Endometrium (tissue), 2 donors: Measurements from ENCODE around the gene CYP19A1.
A peak's percentile ranks its signal among the peaks of the same experiment; 100 is the strongest.

Experiments used
- FAIRE-seq: peaks from 2 replicates; lab custom pipeline; 2012; peaks lifted over from hg19 to GRCh38; lab: Jason Lieb, UNC
- donor health status: control.
- donor health status: control.

The CYP19A1 gene

DNA sequence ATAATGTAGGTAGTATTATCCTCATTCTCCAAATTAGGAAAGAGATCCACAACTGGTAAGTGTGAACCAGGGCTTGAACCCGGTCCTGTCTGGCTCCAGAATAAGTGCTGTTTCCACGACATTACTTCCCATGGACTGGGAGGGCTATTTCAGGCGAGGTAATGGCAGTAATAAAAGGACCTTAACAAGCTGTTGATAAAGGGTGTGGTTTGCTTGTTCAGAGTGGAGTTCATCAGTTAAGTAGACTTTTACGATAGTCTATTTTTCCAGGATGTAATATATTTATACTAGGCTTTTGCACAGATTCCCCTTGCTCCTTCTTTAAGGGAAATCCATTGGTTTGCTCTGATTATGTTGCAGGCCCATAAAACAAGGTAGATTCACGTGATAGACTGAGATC, 155.3 kb downstream of the CYP19A1 start:
- FAIRE-seq: no peak

DNA sequence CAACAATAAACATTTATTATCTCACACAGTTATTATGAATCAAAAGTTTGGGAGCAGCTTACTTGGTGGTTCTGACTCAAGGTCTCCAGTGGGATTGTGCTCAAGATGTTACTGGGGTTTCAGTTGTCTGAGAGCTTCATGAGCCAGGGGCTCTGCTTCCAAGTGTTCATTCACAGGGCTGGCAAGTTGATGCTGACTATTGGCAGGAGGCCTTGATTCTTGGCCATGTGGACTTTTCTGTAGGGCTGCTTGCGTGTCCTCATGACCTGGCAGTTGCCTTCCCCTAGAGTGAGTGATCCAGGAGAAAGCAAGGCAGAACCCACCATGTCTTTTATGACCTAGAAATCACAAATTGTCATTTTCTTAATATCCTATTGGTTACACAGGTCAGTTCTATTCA, 156.5 kb downstream of the CYP19A1 start:
- no peak for FAIRE-seq

DNA sequence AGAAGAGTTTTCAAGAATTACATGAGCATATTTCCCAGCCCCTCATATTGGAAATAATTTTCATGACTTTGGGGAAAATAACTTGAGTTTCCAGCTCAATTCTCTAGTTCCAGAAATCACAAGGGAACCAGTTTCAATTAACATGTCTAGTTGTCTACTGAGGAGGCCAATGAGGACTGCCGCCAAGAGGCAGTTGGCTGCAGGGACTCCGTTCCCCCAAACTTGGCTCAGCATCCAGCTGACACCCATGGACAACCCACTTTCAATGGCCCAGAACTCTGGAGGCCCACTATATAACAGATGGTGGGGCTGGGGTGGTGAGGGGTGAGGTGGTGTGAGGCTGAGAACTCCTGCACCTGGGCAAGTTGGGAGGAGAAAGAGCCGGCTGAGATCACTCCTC, 157.2 kb downstream of the CYP19A1 start:
- no peak for FAIRE-seq

DNA sequence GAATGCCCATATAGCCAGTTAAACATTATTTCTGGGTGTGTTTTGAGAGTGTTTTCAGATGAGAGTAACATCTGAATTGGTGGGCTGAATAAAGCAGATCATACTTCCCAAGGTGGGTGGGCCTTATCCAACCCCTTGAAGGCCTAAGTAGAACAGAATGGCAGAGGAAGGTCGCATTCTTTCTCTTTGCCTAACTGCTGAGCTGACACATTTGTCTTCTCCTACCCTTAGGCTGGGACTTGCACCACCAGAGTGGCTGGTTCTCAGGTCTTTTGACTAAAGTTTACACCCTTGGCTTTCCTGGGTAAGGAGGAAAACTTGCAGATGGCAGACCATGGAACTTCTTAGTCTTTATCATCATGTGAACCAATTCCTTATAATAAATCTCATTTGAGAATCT, 157.9 kb downstream of the CYP19A1 start:
- no peak for FAIRE-seq

DNA sequence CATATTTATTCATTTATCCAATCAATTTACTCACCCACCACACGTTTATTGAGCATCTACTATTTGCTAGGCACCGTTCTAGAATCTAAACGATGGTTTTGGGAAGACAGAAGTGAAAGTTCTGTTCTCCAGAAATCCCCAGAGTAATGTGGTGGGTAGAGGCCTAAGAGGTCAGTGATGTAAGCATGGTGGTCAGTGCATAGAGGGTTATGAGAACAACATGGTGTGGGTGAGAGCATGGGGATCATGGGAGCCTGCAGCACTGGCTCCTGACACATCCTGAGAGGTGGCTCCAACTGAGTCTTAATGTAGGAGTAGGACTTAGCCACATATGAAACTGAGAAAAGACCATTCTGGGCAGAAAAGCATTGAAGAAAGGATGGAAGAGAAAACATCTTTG, 158.4 kb downstream of the CYP19A1 start:
- no peak for FAIRE-seq

DNA sequence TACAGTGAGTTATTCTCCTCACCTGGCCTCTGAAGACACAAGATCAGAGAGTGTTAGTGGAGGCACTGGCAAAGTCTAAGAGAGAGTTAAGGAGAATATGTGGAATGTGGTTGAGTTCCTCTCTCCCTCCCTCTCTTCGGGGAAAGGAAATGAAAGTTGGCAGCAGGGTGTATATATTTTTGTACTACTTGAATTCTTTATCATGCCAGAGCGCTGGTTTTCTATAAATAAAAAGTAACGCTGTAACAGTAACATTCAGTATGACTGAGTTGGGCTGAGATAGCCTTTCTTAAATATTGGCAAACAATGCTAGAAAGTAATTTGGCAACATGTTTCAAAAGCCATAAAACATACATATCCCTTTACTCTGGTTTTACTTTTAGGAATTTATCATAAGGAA, 166.2 kb downstream of the CYP19A1 start:
- no peak for FAIRE-seq

DNA sequence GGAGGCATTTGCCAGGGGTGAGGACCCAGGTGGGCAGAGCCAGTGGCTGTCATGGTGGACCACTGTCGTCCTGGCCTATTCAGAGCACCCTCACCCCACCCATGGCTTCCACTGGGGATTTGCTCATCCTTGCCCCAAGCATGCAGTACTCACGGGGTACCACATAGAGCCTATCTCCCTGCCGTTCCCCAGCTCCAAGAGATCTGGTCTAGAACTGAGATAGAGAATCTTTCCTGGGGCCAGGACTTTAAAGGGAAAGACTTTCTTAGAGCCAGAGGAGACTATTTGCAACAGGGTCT, 166.8 kb downstream of the CYP19A1 start:
- no peak for FAIRE-seq

DNA sequence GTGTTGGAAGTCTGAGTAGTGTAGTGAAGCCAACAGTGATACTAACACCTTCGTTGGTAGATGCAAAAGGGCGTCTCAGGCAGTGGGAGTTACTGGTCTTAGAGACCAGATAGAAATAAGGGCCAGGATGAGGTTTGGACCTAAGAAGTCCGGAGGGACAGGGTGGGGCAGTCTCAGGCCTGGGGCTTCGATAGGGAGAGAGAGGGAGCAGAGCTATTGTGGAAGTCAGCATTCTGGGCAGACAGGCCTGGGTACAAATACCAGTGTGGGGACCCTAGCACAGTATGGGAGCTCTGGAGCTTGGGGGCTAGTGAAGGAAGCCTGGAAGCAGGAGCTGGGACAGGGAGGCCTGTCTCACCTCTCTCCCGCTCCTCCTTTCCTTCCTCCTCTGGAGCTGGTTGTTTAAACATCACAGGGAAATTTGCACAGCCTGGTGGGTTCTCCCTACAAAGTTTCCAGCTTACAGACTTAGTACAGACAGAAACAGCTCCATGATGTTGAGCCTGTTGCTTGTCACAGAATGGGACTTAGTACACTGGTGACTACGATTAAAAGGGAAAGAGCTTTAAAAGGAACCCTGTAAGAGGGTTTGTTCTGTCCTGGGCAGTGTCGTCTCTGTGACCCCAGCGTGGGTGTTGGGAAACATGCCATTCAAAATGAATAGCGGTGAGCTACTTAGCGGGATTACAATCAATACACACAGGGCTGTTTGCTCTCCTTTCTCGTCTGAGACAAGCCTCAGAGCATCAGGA, 167.3 kb downstream of the CYP19A1 start:
- FAIRE-seq: no peak

DNA sequence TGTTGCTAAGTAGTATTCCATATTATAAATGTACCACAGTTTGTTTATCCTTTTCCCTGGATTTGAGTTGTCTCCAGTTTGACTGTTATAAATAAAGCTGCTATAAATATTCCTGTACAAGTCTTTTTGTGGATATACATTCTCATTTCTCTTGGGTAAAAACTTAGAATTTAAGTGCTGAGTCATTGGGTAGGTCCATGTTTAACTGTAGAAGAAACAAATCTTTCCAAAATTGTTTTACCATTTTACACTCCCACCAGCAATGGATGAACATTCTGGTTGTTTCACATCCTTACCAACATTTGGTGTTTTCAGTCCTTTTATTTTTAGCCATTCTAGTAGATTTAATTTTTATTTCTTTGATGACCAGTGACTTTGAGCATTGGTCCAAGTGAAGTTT, 169.7 kb downstream of the CYP19A1 start:
- no peak for FAIRE-seq

DNA sequence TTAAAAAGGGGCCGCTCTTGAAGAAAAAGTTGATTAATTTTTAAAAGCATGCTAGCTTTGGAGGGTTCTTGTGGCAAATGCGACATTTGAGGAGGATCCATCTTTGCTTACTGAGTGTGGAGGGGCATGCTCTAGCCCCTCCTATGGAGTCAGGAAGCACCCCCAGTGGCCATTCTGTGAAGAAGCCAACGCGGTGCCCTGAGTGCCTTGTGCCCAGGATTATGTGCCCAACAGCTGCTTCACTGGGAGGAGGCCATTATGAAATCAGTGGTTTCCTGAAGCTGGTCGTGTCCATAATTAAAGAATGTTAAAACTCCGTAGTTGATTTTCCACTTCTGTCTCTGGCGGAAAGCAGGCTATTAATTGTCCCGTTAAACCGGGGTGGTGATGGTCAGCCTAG, 174.6 kb downstream of the CYP19A1 start:
- no peak for FAIRE-seq

DNA sequence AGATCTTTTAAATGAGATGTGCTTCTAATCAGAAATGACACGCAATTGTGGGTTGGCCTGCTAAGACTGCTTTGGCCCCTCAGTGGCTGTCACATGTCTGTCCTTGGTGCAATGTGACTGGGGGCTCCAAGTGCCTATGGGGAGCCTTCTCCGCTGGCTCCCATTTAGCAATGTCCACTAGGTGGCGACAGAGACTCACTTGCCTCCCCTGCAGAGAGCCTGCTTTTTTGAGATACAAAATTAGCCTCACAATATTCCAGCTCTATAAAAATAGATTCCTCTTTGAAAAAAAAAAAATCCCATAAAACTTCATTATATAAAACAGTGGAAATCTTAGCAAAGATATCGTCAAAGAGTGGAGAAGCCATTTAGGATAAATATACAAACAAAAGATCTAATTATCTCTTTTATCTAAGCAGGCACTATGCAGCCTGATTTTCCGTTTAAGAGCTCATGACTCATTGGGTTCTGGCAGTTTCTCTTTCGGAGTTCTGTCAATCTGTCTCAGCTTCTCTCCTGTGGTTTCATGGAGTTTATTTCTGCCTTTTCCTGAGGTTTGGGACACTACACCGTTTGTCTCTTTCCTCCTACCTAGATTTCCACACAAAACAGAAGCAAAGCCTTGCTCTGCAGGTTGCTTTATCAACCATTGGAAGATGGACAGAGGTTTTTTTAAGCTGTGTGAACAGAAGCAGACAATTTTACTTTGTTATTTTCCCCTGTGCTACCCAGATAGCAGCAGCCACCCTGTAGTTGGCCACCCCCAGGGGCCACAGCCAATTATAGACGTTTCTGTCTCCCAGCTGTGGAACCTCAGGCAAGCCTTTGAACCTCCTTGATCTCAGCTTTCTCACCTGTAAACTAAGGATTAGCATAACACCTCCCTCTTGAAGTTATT, 175.3 kb downstream of the CYP19A1 start:
- FAIRE-seq: peak; percentile 77

DNA sequence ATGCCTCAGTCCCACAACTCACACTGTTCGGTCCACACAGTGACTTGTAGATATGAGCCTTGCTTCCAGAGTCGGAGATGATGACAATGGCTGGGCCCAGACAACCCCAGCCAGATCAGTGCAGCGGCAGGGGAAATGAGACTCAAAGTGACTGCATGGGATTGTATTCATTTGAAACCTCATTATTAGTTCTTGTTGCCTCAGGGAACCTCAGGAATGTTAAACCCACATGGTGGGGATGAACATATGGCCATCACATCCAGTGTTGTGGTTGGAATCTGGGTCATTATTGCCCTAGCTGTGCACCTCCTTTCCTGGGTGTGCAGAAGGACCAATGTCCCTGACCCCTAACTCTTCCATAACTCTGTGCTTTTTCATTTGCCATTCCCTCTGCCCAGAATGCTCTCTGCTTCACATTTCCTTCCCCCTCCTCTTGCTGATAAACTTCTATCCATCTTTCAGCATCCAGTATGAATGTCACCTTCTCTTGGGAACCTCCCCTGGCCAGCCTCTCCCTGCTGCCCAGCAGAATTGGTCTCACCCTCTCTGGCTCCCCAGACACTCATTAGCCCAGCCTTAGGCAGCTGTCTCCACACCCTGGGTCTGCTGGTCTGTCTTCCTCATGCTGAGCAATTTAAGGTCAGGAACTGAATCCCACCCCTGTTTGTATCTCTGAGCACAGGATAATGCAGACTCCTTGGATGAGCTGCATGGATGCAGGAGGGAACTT, 176.7 kb downstream of the CYP19A1 start:
- no peak for FAIRE-seq

DNA sequence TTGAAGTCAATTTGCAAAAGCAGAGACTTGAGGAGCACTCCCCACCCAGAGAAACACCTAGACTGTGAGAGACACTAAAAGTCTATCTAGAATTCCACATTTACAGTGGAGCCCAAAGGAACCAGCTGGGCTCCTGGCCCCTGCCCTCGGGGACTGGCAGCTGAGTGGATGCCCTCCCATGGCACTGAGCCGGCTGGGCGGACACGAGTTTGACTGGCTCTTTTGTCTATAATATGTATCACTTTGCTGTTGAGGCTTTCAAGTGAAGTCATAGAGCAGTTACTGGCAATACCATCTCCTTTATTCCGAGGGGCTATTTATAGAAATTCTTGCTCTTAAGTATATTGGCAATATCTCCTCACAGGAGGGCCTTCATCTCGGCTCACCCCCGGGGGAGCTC, 177.9 kb downstream of the CYP19A1 start:
- FAIRE-seq: no peak
